A549 (cell line): Measurements from ENCODE around the gene TMTC1. TPM values are rescaled to one million over a fixed set of nuclear protein-coding genes. Genes with fewer than 3 reads are reported as not detected.

Experiments used
- ATAC-seq, 2 experiments: fragments of 200-7000 bp in 1 of 2; fragments of >200 bp in 1 of 2; cut with Nextera tagmentation in 1 of 2; cut with Tn5 transposase in 1 of 2; 3 replicates each; pipeline versions ENCODE4 v1.8.0 to v1.9.1; 2018 to 2020; ENCODE audit warnings: mild to moderate bottlenecking in 1 of 2, moderate library complexity in 1 of 2
- CTCF ChIA-PET: fragments of 300-600 bp; sonication (Branson Sonifier 250); formaldehyde crosslinking; extraction: SDS; loops from one replicate; lab custom pipeline; 2021; ENCODE audit warnings: antibody characterized with exemption, inconsistent platforms; lab: Yijun Ruan, JAX
- POLR2A ChIA-PET: fragments of 350-600 bp; formaldehyde crosslinking; extraction: SDS; loops from one replicate; lab custom pipeline; 2021; ENCODE audit warnings: antibody characterized with exemption, inconsistent platforms; lab: Yijun Ruan, JAX
- DNase-seq, 2 experiments: peaks; one replicate each; pipeline versions ENCODE4 v3.0.0 to v3.0.0-alpha.2; 2011 to 2016; ENCODE audit warnings: low read depth in 1 of 2, low spot score in 1 of 2
- FAIRE-seq: peaks from 2 replicates; lab custom pipeline; 2011; peaks lifted over from hg19 to GRCh38; lab: Jason Lieb, UNC
- H3K27ac ChIP-seq, 2 experiments: fragments of >200 bp; sonication (Bioruptor Twin); formaldehyde crosslinking; 3 replicates each; pipeline ENCODE4 v1.5.1; 2016 to 2017
- H3K4me1 ChIP-seq: fragments of >200 bp; sonication (Bioruptor Twin); formaldehyde crosslinking; 3 replicates; pipeline ENCODE4 v1.6.1; 2016
- H3K4me2 ChIP-seq: fragments of >200 bp; sonication (Bioruptor Twin); formaldehyde crosslinking; 3 replicates; pipeline ENCODE4 v1.6.1; 2016
- H3K4me3 ChIP-seq: fragments of >200 bp; sonication (Bioruptor Twin); formaldehyde crosslinking; 3 replicates; pipeline ENCODE4 v1.5.1; 2016
- H3K9me3 ChIP-seq: fragments of >200 bp; sonication (Bioruptor Twin); formaldehyde crosslinking; 3 replicates; pipeline ENCODE4 v1.6.1; 2016
- BHLHE40 ChIP-seq: IDR thresholded peaks from 2 replicates; pipeline ENCODE4 v1.6.1; 2012; ENCODE audit warnings: low read depth, low read length, inconsistent platforms
- CHD4 ChIP-seq: fragments of 200-600 bp; sonication (generic); IDR thresholded peaks from 2 replicates; pipeline ENCODE4 v1.6.1; 2016; ENCODE audit warnings: antibody characterized with exemption, mild to moderate bottlenecking, borderline replicate concordance
- EHMT2 ChIP-seq: fragments of 200-600 bp; sonication (generic); IDR thresholded peaks from 2 replicates; pipeline ENCODE4 v1.6.1; 2016; ENCODE audit warnings: antibody characterized with exemption, low read depth, mild to moderate bottlenecking, moderate library complexity
- ESRRA ChIP-seq: fragments of 150-350 bp; IDR thresholded peaks from 2 replicates; pipeline ENCODE4 v1.6.1; 2014; ENCODE audit warnings: mild to moderate bottlenecking, low read length, borderline replicate concordance
- FOSL2 ChIP-seq, 2 experiments: fragments of 450-650 bp in 1 of 2; fragments of >200 bp in 1 of 2; sonication (Bioruptor Twin) in 1 of 2; formaldehyde crosslinking; IDR thresholded peaks; 2 replicates each; pipeline versions ENCODE4 v1.5.0 to v1.6.1; 2016 to 2020; ENCODE audit warnings: mild to moderate bottlenecking in 1 of 2, moderate library complexity in 1 of 2
- HDAC2 ChIP-seq: fragments of 200-600 bp; sonication (generic); IDR thresholded peaks from 2 replicates; pipeline ENCODE4 v1.6.1; 2016
- HOXB13 ChIP-seq: fragments of 250-450 bp; sonication (Bioruptor Pico); IDR thresholded peaks from 2 replicates; pipeline ENCODE4 v1.5.0; 2020; ENCODE audit warnings: low read depth, mild to moderate bottlenecking, moderate library complexity
- KDM1A ChIP-seq: fragments of 200-600 bp; sonication (generic); IDR thresholded peaks from 2 replicates; pipeline ENCODE4 v1.6.1; 2016; ENCODE audit warnings: low read depth, mild to moderate bottlenecking
- KDM5A ChIP-seq: fragments of 200-600 bp; sonication (generic); IDR thresholded peaks from 2 replicates; pipeline ENCODE4 v1.6.1; 2016; ENCODE audit warnings: antibody characterized with exemption, mild to moderate bottlenecking
- NPAS2 ChIP-seq: fragments of 250-450 bp; sonication (Bioruptor Pico); IDR thresholded peaks from 2 replicates; pipeline ENCODE4 v1.8.0; 2022; ENCODE audit warnings: mild to moderate bottlenecking, moderate library complexity, borderline replicate concordance
- POLR2A ChIP-seq: IDR thresholded peaks from 2 replicates; pipeline ENCODE4 v1.6.1; 2012; ENCODE audit warnings: mild to moderate bottlenecking, low read length
- POLR2AphosphoS2 ChIP-seq: conservative IDR thresholded peaks from 2 replicates; pipeline ENCODE4 v1.6.1; 2012; ENCODE audit warnings: low read length, improper control_type of control experiment, inconsistent platforms
- RAD21 ChIP-seq, 2 experiments: fragments of >200 bp in 1 of 2; sonication (Bioruptor Twin) in 1 of 2; formaldehyde crosslinking in 1 of 2; IDR thresholded peaks in 1 of 2; conservative IDR thresholded peaks in 1 of 2; 2 replicates in 1 of 2; 3 replicates in 1 of 2; pipeline ENCODE4 v1.6.1; 2012 to 2018; ENCODE audit warnings: inconsistent platforms in 1 of 2
- SMC3 ChIP-seq: fragments of >200 bp; sonication (Bioruptor Twin); formaldehyde crosslinking; IDR thresholded peaks from 3 replicates; pipeline ENCODE4 v1.6.1; 2018; ENCODE audit warnings: inconsistent platforms
- TP53 ChIP-seq: fragments of 250-450 bp; sonication (Bioruptor Pico); IDR thresholded peaks from 2 replicates; pipeline ENCODE4 v1.5.0; 2021; ENCODE audit warnings: mild to moderate bottlenecking, moderate library complexity
- ZC3H11A ChIP-seq: fragments of 450-650 bp; IDR thresholded peaks from 2 replicates; pipeline ENCODE4 v1.6.1; 2014; ENCODE audit warnings: antibody characterized with exemption, mild to moderate bottlenecking
- ZSCAN20 ChIP-seq: fragments of 250-450 bp; sonication (Bioruptor Pico); IDR thresholded peaks from 2 replicates; pipeline ENCODE4 v1.8.0; 2022; ENCODE audit warnings: mild to moderate bottlenecking, moderate library complexity
- WGBS: methylation state at CpG from one replicate; pipeline ENCODE4 v1.1.6; 2017; ENCODE audit errors: missing lambda C conversion rate; 5-methylcytosine and 5-hydroxymethylcytosine counted together
- polyA plus RNA-seq, 4 experiments: library from polyadenylated mRNA; depleted of rRNA in 3 of 4; stranded (reverse); fragments of >200 nt; fragmentation: RNase III in 1 of 4; extraction: RNeasy Plus Mini Kit Qiagen cat#74134 plus additional on column Dnase treatment in 1 of 4; gene quantifications; 2 replicates in 3 of 4; 3 replicates in 1 of 4; pipeline ENCODE4 v1.2.3, GENCODE V29; 2011 to 2017
- TF ChIP-seq, protein P1 (sequence below): fragments of 450-650 bp; IDR thresholded peaks from 2 replicates; pipeline ENCODE4 v1.6.1; 2014; ENCODE audit warnings: antibody characterized with exemption
- TF ChIP-seq, protein P2 (sequence below): fragments of 250-450 bp; sonication (Bioruptor Pico); IDR thresholded peaks from 2 replicates; pipeline ENCODE4 v1.5.0; 2020; ENCODE audit warnings: low read depth, mild to moderate bottlenecking, moderate library complexity
- TF ChIP-seq, protein P3 (sequence below): IDR thresholded peaks from 2 replicates; pipeline ENCODE4 v1.6.1; 2012
- TF ChIP-seq, protein P4 (sequence below): IDR thresholded peaks from 2 replicates; pipeline ENCODE4 v1.6.1; 2012
- TF ChIP-seq, protein P5 (sequence below): fragments of >200 bp; sonication (Bioruptor Twin); formaldehyde crosslinking; IDR thresholded peaks from 3 replicates; pipeline ENCODE4 v1.6.1; 2016
- TF ChIP-seq, protein P6 (sequence below): fragments of >200 bp; sonication (Bioruptor Twin); formaldehyde crosslinking; IDR thresholded peaks from 2 replicates; pipeline ENCODE4 v1.6.1; 2016

TMTC1 gene
- polyA plus RNA-seq, 2 of the 4 experiments (the other 2 are of a cell fraction), result 0.28 TPM; not detected in 1

DNA sequence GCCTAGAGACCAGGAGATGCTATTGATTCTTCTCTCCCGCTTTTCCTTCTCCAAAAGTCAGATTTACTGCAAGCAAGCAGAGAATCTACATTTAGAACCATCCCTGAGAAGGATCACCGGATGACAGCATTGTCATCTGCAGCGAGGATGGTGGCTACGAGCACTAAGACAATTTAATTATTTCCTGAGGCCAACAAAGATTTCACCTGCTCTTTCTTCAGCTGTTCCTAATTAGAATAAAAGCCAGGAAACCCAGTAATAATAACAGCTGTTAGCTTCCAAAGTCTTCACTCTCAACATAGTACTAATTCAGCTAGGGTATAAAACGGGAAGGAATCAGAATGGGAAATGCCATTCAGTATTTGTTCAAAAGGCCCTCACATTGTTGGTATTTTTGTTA lies 53.3 kb downstream of the TMTC1 start (continued):
- TF ChIP-seq, protein P1, sequence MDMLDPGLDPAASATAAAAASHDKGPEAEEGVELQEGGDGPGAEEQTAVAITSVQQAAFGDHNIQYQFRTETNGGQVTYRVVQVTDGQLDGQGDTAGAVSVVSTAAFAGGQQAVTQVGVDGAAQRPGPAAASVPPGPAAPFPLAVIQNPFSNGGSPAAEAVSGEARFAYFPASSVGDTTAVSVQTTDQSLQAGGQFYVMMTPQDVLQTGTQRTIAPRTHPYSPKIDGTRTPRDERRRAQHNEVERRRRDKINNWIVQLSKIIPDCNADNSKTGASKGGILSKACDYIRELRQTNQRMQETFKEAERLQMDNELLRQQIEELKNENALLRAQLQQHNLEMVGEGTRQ, result no peak
- TF ChIP-seq, protein P2, sequence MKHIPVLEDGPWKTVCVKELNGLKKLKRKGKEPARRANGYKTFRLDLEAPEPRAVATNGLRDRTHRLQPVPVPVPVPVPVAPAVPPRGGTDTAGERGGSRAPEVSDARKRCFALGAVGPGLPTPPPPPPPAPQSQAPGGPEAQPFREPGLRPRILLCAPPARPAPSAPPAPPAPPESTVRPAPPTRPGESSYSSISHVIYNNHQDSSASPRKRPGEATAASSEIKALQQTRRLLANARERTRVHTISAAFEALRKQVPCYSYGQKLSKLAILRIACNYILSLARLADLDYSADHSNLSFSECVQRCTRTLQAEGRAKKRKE (CRISPR knock-in tag), result no peak
- TF ChIP-seq RAD21 (conservative IDR thresholded peaks at IDR 0.05 in 1 of 2, IDR thresholded peaks at IDR 0.05 in 1 of 2) (no peak), TP53 (CRISPR knock-in tag) (no peak)
- TF ChIP-seq, all 56 proteins: peak for 0

DNA sequence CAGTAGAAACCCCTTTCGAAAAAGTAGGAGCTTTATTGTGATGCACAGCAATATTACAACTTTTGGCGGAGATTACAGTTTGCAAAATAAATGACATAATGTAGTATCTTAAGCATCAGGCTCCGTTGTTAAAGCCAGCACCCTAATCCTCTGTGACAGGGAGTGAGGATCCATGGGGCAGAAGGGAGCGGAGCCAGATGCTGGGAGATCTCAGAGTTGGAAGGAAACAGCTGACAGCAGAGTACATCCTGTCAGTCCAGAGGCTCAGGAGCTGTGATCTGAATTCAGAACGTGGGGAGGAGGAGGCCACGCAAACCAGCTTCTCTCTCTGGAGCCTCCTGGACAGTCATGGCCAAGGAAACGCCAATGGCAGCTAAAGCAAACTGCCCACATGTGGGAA lies 55.7 kb downstream of the TMTC1 start:
- no peak for FAIRE-seq
- Histone ChIP-seq H3K27ac (no peak overlapping the region), H3K4me3 (no peak overlapping the region), H3K9me3 (no peaks in the 10 kb centered on the region), H3K4me2 (no peak overlapping the region), H3K4me1 (no peaks in the 10 kb centered on the region)
- TF ChIP-seq, protein P2 (CRISPR knock-in tag), result no peak
- TF ChIP-seq EHMT2 (no peak), POLR2AphosphoS2 (no peak), ZC3H11A (no peak), KDM1A (no peak), POLR2A (no peak), KDM5A (no peak), FOSL2 (IDR thresholded peaks at IDR 0.05) (no peak), FOSL2 (CRISPR knock-in tag; IDR thresholded peaks at IDR 0.05) (no peak), SMC3 (no peak)
- TF ChIP-seq, protein P3, sequence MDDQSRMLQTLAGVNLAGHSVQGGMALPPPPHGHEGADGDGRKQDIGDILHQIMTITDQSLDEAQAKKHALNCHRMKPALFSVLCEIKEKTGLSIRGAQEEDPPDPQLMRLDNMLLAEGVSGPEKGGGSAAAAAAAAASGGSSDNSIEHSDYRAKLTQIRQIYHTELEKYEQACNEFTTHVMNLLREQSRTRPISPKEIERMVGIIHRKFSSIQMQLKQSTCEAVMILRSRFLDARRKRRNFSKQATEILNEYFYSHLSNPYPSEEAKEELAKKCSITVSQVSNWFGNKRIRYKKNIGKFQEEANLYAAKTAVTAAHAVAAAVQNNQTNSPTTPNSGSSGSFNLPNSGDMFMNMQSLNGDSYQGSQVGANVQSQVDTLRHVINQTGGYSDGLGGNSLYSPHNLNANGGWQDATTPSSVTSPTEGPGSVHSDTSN, result no peak
- TF ChIP-seq, protein P4, sequence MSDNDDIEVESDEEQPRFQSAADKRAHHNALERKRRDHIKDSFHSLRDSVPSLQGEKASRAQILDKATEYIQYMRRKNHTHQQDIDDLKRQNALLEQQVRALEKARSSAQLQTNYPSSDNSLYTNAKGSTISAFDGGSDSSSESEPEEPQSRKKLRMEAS, result no peak
- POLR2A ChIA-PET, result no interaction called here
- DNase-seq, result no peak
- no peak for ATAC-seq
- 28% methylated on average over 7 of the region's 7 CpGs for WGBS
- CTCF ChIA-PET, result no interaction called here

DNA sequence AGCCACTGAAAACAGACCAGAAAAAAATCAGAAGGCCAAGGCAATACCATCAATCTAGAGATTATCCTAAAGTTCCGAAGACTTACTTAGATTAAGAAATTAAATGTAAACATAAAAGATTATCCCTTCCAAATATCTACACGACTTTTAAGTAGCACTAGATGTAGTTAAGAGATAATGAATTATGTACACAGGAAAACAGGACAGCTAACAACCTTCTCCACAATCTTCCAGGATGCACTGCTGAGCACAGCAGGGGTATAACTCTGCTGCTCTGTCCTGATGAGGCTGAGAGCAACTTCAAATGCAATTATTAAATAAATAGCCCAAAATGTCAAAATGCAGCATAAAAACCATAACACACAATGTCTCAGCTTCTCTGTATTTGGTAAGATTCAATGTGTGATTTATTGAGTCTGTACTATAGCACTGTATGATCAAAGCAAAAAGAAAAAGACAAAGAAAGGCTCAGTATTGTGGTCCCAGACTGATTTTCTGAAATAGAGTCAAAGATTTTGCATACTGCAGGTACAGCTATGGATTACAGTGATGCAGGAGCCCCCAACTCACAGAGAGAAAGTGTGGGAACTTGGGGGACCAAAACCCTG lies 56.9 kb downstream of the TMTC1 start:
- CTCF ChIA-PET, result no interaction called here
- no peaks in the 10 kb centered on the region for H3K4me1 ChIP-seq
- H3K4me3 ChIP-seq, result no peak overlapping the region
- ATAC-seq (no peak), FAIRE-seq (no peak), DNase-seq (no peak)
- WGBS, result 6% methylated on average over 2 of the region's 2 CpGs
- no peak overlapping the region for H3K4me2 ChIP-seq
- H3K27ac ChIP-seq, result no peak overlapping the region
- POLR2A ChIA-PET, result no interaction called here
- H3K9me3 ChIP-seq, result no peaks in the 10 kb centered on the region
- TF ChIP-seq, protein P5, sequence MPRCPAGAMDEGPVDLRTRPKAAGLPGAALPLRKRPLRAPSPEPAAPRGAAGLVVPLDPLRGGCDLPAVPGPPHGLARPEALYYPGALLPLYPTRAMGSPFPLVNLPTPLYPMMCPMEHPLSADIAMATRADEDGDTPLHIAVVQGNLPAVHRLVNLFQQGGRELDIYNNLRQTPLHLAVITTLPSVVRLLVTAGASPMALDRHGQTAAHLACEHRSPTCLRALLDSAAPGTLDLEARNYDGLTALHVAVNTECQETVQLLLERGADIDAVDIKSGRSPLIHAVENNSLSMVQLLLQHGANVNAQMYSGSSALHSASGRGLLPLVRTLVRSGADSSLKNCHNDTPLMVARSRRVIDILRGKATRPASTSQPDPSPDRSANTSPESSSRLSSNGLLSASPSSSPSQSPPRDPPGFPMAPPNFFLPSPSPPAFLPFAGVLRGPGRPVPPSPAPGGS, result no peak
- TF ChIP-seq, protein P4, result no peak
- TF ChIP-seq POLR2A, result no peak
- TF ChIP-seq ESRRA, result no peak
- no peak for TF ChIP-seq HDAC2
- no peak for TF ChIP-seq POLR2AphosphoS2
- TF ChIP-seq NPAS2 (CRISPR knock-in tag), result no peak
- TF ChIP-seq CHD4, result no peak
- TF ChIP-seq, protein P6, sequence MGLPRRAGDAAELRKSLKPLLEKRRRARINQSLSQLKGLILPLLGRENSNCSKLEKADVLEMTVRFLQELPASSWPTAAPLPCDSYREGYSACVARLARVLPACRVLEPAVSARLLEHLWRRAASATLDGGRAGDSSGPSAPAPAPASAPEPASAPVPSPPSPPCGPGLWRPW, result no peak
- no peak for TF ChIP-seq ZSCAN20 (CRISPR knock-in tag)
- TF ChIP-seq, protein P2 (CRISPR knock-in tag), result no peak
- TF ChIP-seq, protein P1, result no peak
- no peak for TF ChIP-seq ZC3H11A
- no peak for TF ChIP-seq BHLHE40
- TF ChIP-seq, protein P3, result no peak
- TF ChIP-seq HOXB13 (CRISPR knock-in tag), result no peak
